Measurements from ENCODE around the gene CYRIA.

DNA sequence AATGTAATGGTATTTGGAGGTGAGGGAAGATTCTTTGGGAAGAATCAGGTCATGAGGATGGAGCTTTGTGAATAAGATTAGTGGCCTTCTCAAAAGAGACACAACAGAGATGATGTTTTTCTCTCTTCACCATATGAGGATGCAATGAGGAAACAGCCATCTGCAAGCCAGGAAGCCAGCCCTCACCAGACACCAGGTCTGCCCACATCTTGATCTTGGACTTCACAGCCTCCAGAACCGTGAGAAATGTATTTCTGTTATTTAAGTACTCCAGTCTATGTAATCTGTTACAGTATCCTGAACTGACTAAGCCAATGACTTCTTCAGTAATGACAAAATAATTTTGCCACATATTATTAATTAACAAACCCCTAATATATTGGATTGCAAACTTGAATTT is 28.3 kb downstream of the CYRIA start:
- TF ChIP-seq, protein P1, sequence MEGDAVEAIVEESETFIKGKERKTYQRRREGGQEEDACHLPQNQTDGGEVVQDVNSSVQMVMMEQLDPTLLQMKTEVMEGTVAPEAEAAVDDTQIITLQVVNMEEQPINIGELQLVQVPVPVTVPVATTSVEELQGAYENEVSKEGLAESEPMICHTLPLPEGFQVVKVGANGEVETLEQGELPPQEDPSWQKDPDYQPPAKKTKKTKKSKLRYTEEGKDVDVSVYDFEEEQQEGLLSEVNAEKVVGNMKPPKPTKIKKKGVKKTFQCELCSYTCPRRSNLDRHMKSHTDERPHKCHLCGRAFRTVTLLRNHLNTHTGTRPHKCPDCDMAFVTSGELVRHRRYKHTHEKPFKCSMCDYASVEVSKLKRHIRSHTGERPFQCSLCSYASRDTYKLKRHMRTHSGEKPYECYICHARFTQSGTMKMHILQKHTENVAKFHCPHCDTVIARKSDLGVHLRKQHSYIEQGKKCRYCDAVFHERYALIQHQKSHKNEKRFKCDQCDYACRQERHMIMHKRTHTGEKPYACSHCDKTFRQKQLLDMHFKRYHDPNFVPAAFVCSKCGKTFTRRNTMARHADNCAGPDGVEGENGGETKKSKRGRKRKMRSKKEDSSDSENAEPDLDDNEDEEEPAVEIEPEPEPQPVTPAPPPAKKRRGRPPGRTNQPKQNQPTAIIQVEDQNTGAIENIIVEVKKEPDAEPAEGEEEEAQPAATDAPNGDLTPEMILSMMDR (IDR thresholded peaks at IDR 0.05; ENCODE audit: low read length), result no peak
- TF ChIP-seq EZH2 (IDR thresholded peaks at IDR 0.05; ENCODE audit: borderline replicate concordance, low read length), result no peak
